HepG2 (cell line): ENCODE measurements around the gene PPM1H. TPM values are rescaled to one million over a fixed set of nuclear protein-coding genes. Genes with fewer than 3 reads are reported as not detected.
"Not testable (repeated sequence)": the region's sequence is repeated elsewhere in the genome, so short reads cannot be mapped to it uniquely, and the experiment has no call there.

Experiments
- ATAC-seq: fragments of 200-7000 bp; cut with Tn5 transposase; 3 replicates; pipeline ENCODE4 v1.9.1; 2020; ENCODE audit warnings: mild to moderate bottlenecking, moderate library complexity
- BruUV-seq: library from RNA; stranded (reverse); fragments of 400-500 nt; replicated peaks from 2 replicates; lab custom pipeline; 2021; lab: Mats Ljungman, UMichigan
- CTCF ChIA-PET: fragments of 300-600 bp; formaldehyde crosslinking; extraction: SDS; loops from one replicate; lab custom pipeline; 2021; ENCODE audit warnings: low total read pairs, inconsistent platforms, low intra/inter-chr PET ratio; lab: Yijun Ruan, JAX
- POLR2A ChIA-PET: fragments of 350-600 bp; sonication (Branson Sonifier 250); formaldehyde crosslinking; loops from one replicate; lab custom pipeline; 2020; ENCODE audit warnings: antibody characterized with exemption, inconsistent platforms; lab: Yijun Ruan, JAX
- DNase-seq: peaks from one replicate; pipeline ENCODE4 v3.0.0-alpha.2; 2015; ENCODE audit warnings: low spot score
- FAIRE-seq: peaks from 3 replicates; lab custom pipeline; 2011; peaks lifted over from hg19 to GRCh38; lab: Jason Lieb, UNC
- H2AFZ ChIP-seq: one replicate; pipeline ENCODE4 v1.6.1; 2011; ENCODE audit warnings: low read length, inconsistent platforms
- H3K27ac ChIP-seq: fragments of 300-600 bp; 3 replicates; pipeline ENCODE4 v1.8.0; 2011; ENCODE audit warnings: mixed run types, mild to moderate bottlenecking, mixed read lengths, low read length, inconsistent platforms; ENCODE audit not compliant: insufficient read depth; ENCODE audit errors: extremely low read length
- H3K27me3 ChIP-seq, 2 experiments: fragments of 200-600 bp in 1 of 2; 2 replicates in 1 of 2; 3 replicates in 1 of 2; pipeline versions ENCODE4 v1.6.0 to v1.8.0; 2011; ENCODE audit warnings: low read length in 2 of 2, mild to moderate bottlenecking in 2 of 2, moderate library complexity in 2 of 2, inconsistent platforms in 1 of 2; ENCODE audit not compliant: insufficient read depth in 2 of 2, control insufficient read depth in 1 of 2
- H3K36me3 ChIP-seq, 2 experiments: fragments of 200-600 bp in 1 of 2; replicated peaks in 1 of 2; 2 replicates in 1 of 2; 3 replicates in 1 of 2; pipeline versions ENCODE4 v1.5.1 to v1.8.0; 2011; ENCODE audit warnings: low read length in 2 of 2, inconsistent platforms in 1 of 2; ENCODE audit not compliant: insufficient read depth in 2 of 2, control insufficient read depth in 1 of 2
- H3K4me1 ChIP-seq: 2 replicates; pipeline ENCODE4 v1.5.1; 2012; ENCODE audit warnings: low read length, inconsistent platforms; ENCODE audit not compliant: insufficient read depth
- H3K4me2 ChIP-seq: 2 replicates; pipeline ENCODE4 v1.6.0; 2011; ENCODE audit warnings: low read depth, low read length, inconsistent platforms
- H3K4me3 ChIP-seq, 3 experiments: fragments of 200-600 bp in 1 of 3; sonication (generic), shearing (Covaris generic) in 1 of 3; replicated peaks in 1 of 3; 2 replicates each; pipeline ENCODE4 v1.5.1; 2011 to 2016; ENCODE audit warnings: low read length in 3 of 3, inconsistent platforms in 2 of 3, low read depth in 2 of 3, mild to moderate bottlenecking in 2 of 3, control low read depth in 1 of 3, mixed read lengths in 1 of 3; ENCODE audit not compliant: insufficient read depth in 1 of 3
- H3K79me2 ChIP-seq: one replicate; pipeline ENCODE4 v1.6.1; 2011; ENCODE audit warnings: low read length, inconsistent platforms; ENCODE audit not compliant: insufficient read depth
- H3K9ac ChIP-seq: 2 replicates; pipeline ENCODE4 v1.6.0; 2011; ENCODE audit warnings: mild to moderate bottlenecking, low read depth, low read length, inconsistent platforms; ENCODE audit not compliant: insufficient read depth
- H3K9me3 ChIP-seq: 2 replicates; pipeline ENCODE4 v1.5.1; 2012; ENCODE audit warnings: mild to moderate bottlenecking, low read length
- H4K20me1 ChIP-seq: 2 replicates; pipeline ENCODE4 v1.6.0; 2011; ENCODE audit warnings: inconsistent platforms, mild to moderate bottlenecking, low read length, moderate library complexity; ENCODE audit not compliant: insufficient read depth
- ADNP ChIP-seq: sonication (generic); formaldehyde crosslinking; IDR thresholded peaks from 2 replicates; pipeline ENCODE4 v1.4.0; 2020; ENCODE audit warnings: missing genetic modification reagents
- DPF2 ChIP-seq: sonication (generic); formaldehyde crosslinking; IDR thresholded peaks from 2 replicates; pipeline ENCODE4 v1.4.0; 2020; ENCODE audit warnings: mild to moderate bottlenecking, low read depth, missing genetic modification reagents, borderline replicate concordance
- KLF12 ChIP-seq: sonication (generic); formaldehyde crosslinking; IDR thresholded peaks from 2 replicates; pipeline ENCODE4 v1.4.0; 2020; ENCODE audit warnings: missing genetic modification reagents, borderline replicate concordance
- MTF1 ChIP-seq: sonication (generic); formaldehyde crosslinking; IDR thresholded peaks from 2 replicates; pipeline ENCODE4 v1.5.0; 2020; ENCODE audit warnings: missing genetic modification reagents
- NR1H2 ChIP-seq: sonication (generic); formaldehyde crosslinking; IDR thresholded peaks from 2 replicates; pipeline ENCODE4 v1.8.1; 2022; ENCODE audit warnings: low read depth, missing genetic modification reagents, borderline replicate concordance
- RBM22 ChIP-seq: fragments of 200-400 bp; formaldehyde crosslinking; optimal IDR thresholded peaks from 2 replicates; pipeline ENCODE3; 2017; ENCODE audit warnings: mild to moderate bottlenecking, low read length, moderate library complexity
- SNAI1 ChIP-seq: sonication (generic); formaldehyde crosslinking; IDR thresholded peaks from 2 replicates; pipeline ENCODE4 v1.5.0; 2020; ENCODE audit warnings: mild to moderate bottlenecking, missing genetic modification reagents, borderline replicate concordance
- TAF1 ChIP-seq: sonication (generic); formaldehyde crosslinking; IDR thresholded peaks from 2 replicates; pipeline ENCODE4 v1.4.0; 2020; ENCODE audit warnings: missing genetic modification reagents
- ZNF33B ChIP-seq: sonication (generic); formaldehyde crosslinking; IDR thresholded peaks from 2 replicates; pipeline ENCODE4 v1.5.1; 2020; ENCODE audit warnings: mild to moderate bottlenecking, missing genetic modification reagents
- ZNF788 ChIP-seq: sonication (generic); formaldehyde crosslinking; IDR thresholded peaks from 2 replicates; pipeline ENCODE4 v1.5.0; 2020; ENCODE audit warnings: mild to moderate bottlenecking, missing genetic modification reagents, borderline replicate concordance
- WGBS: methylation state at CpG from one replicate; pipeline ENCODE4 v1.1.6; 2017; ENCODE audit warnings: low lambda C conversion rate; 5-methylcytosine and 5-hydroxymethylcytosine counted together
- in situ Hi-C: cut with HindIII; loops from 2 replicates; pipeline ENCODE4 v1.10.0; 2017; ENCODE audit warnings: low pct_unique_long_range_greater_than_20kb; ENCODE audit not compliant: extremely low pct_ligation_motif_present
- intact Hi-C: fragments of 100-400 bp; cut with micrococcal nuclease; formaldehyde crosslinking; loops from one replicate; pipeline ENCODE4 v1.10.0; 2022; ENCODE audit not compliant: unreplicated experiment
- polyA plus RNA-seq, 8 experiments: library from polyadenylated mRNA; depleted of rRNA in 3 of 8; stranded (reverse) in 7 of 8; unstranded in 1 of 8; fragments of >200 nt; fragmentation: Illumina TruSeq in 4 of 8; extraction: Trizol in 4 of 8; gene quantifications; 2 replicates each; pipeline versions ENCODE4 v1.2.1 to v1.2.3, GENCODE V29; 2011 to 2016; ENCODE audit warnings: low read depth in 4 of 8, missing spikeins in 1 of 8, mixed read lengths in 1 of 8; ENCODE audit not compliant: insufficient read depth in 1 of 8
- total RNA-seq, 5 experiments: library from RNA; depleted of rRNA; stranded (reverse); fragments of >200 nt; fragmentation: Illumina TruSeq; extraction: Trizol; gene quantifications; 2 replicates each; pipeline ENCODE4 v1.2.3, GENCODE V29; 2016; ENCODE audit warnings: low read depth in 1 of 5
- TF ChIP-seq, protein P1 (sequence below): sonication (generic); formaldehyde crosslinking; conservative IDR thresholded peaks from 2 replicates; pipeline ENCODE4 v1.8.0; 2022; ENCODE audit warnings: missing genetic modification reagents
- TF ChIP-seq, protein P2 (sequence below): sonication (generic); formaldehyde crosslinking; IDR thresholded peaks from 2 replicates; pipeline ENCODE4 v1.5.1; 2020; ENCODE audit warnings: mild to moderate bottlenecking, moderate library complexity, missing genetic modification reagents

PPM1H gene
- total and polyA plus RNA-seq, 2 of the 13 experiments (the other 11 are each of a cell fraction or from before 2014, with no cell fraction given): 29.1 to 38.1 TPM

DNA sequence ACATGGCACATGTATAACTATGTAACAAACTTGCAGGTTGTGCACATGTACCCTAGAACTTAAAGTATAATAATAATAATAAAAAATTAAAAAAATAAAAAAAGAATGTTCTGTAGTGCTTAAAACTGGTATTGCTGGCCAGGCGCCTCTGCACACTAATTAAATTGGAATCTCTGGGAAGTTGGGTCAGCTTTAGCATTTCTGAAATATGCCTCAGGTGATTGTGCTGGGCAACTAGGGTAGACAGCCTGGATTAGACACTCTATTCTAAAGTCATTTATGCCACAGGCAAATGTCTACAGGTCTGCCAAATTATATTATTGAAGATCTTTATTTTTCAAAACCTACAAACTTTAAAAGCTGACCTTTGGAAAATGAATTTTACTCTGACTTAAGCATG, 55.3 kb downstream of the PPM1H start (continued):
- TF ChIP-seq SNAI1 (CRISPR knock-in tag) (no peak), RBM22 (no peak), ZNF788 (CRISPR knock-in tag) (no peak), MTF1 (no peak), NR1H2 (CRISPR knock-in tag) (no peak), ADNP (no peak), ZNF33B (CRISPR knock-in tag) (no peak)
- TF ChIP-seq, all 625 proteins: peak for 0

DNA sequence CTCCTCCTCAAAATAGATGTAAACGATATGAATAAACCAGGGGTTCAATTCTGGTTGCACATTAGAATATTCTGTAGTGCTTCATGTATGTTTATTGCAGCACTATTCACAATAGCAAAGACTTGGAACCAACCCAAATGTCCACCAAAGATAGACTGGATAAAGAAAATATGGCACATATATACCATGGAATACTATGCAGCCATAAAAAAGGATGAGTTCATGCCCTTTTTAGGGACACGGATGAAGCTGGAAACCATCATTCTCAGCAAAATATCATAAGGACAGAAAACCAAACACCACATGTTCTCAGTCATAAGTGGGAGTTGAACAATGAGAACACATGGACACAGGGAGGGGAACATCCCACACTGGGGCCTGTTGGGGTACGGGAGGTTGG, 55.7 kb downstream of the PPM1H start:
- H3K4me1 ChIP-seq, H3K4me3 ChIP-seq, FAIRE-seq, POLR2A ChIA-PET, BruUV-seq, in situ Hi-C loops, H3K27me3 ChIP-seq, H3K27ac ChIP-seq, H3K4me2 ChIP-seq, intact Hi-C loops, H3K9me3 ChIP-seq, CTCF ChIA-PET, ATAC-seq, H4K20me1 ChIP-seq, H3K9ac ChIP-seq, DNase-seq, H2AFZ ChIP-seq: not testable (repeated sequence)
- peaks cover 18 to 45% of the 10 kb centered on the region in 2 experiments for H3K36me3 ChIP-seq
- peaks cover 55% of the 10 kb centered on the region for H3K79me2 ChIP-seq
- 99% methylated on average over 3 of the region's 3 CpGs for WGBS

DNA sequence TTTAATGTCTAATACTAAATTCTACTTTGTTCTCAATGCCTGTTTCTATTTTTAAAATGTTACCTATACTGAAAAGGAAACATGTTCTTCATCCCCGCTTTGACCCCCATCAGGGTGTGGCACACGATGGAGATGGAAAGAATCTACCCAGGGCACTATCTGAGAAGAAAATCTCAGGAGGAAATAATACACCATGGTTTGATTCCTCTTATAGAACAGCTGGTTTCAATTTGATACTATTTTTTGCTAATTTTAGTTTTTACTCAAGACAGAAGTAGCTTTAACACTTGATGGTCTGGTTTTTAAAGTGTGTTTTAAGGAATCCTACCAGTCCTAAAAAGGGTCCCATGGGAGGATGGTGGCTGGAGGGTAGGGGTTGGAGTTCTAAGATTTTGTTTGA, 56.7 kb downstream of the PPM1H start:
- ChIA-PET CTCF (no interaction called here), POLR2A (no interaction called here)
- ATAC-seq (no peak), DNase-seq (no peak), FAIRE-seq (no peak)
- intact Hi-C loops: no loop called here
- H3K9ac ChIP-seq: no peak overlapping the region
- peaks cover 17 to 50% of the 10 kb centered on the region in 2 experiments for H3K36me3 ChIP-seq
- no peaks in the 10 kb centered on the region for H3K27me3 ChIP-seq
- no peak overlapping the region for H2AFZ ChIP-seq
- no peak overlapping the region for H3K4me3 ChIP-seq
- in situ Hi-C loops: no loop called here
- H4K20me1 ChIP-seq: no peaks in the 10 kb centered on the region
- BruUV-seq: no TSS peak
- H3K4me2 ChIP-seq: no peak overlapping the region
- H3K27ac ChIP-seq: no peak overlapping the region
- H3K79me2 ChIP-seq: peaks cover 56% of the 10 kb centered on the region
- H3K9me3 ChIP-seq: no peaks in the 10 kb centered on the region
- 98% methylated on average over 2 of the region's 2 CpGs for WGBS
- no peaks in the 10 kb centered on the region for H3K4me1 ChIP-seq
- no peak for TF ChIP-seq DPF2 (CRISPR knock-in tag)
- TF ChIP-seq, protein P1, sequence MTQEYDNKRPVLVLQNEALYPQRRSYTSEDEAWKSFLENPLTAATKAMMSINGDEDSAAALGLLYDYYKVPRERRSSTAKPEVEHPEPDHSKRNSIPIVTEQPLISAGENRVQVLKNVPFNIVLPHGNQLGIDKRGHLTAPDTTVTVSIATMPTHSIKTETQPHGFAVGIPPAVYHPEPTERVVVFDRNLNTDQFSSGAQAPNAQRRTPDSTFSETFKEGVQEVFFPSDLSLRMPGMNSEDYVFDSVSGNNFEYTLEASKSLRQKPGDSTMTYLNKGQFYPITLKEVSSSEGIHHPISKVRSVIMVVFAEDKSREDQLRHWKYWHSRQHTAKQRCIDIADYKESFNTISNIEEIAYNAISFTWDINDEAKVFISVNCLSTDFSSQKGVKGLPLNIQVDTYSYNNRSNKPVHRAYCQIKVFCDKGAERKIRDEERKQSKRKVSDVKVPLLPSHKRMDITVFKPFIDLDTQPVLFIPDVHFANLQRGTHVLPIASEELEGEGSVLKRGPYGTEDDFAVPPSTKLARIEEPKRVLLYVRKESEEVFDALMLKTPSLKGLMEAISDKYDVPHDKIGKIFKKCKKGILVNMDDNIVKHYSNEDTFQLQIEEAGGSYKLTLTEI (CRISPR knock-in tag): no peak
- no peak for TF ChIP-seq KLF12
- TF ChIP-seq, protein P2, sequence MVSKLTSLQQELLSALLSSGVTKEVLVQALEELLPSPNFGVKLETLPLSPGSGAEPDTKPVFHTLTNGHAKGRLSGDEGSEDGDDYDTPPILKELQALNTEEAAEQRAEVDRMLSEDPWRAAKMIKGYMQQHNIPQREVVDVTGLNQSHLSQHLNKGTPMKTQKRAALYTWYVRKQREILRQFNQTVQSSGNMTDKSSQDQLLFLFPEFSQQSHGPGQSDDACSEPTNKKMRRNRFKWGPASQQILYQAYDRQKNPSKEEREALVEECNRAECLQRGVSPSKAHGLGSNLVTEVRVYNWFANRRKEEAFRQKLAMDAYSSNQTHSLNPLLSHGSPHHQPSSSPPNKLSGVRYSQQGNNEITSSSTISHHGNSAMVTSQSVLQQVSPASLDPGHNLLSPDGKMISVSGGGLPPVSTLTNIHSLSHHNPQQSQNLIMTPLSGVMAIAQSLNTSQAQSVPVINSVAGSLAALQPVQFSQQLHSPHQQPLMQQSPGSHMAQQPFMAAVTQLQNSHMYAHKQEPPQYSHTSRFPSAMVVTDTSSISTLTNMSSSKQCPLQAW: no peak
- no peak for TF ChIP-seq TAF1 (CRISPR knock-in tag)
